ENCODE results near the gene GRB10. TPM values are rescaled to one million over a fixed set of nuclear protein-coding genes. Genes with fewer than 3 reads are reported as not detected.

Gene GRB10
- polyA plus RNA-seq, 1 donor from 2014 or later = 78.4 TPM

GRCh38 chr7:50667789-50668226, 114.9 kb downstream of the GRB10 start:
- TF ChIP-seq RAD21 (conservative IDR thresholded peaks at IDR 0.05) (no peak), TAF1 (IDR thresholded peaks at IDR 0.05; ENCODE audit: low read depth) (no peak), EZH2 (IDR thresholded peaks at IDR 0.05; ENCODE audit: borderline replicate concordance, insufficient read depth, low read length, poor library complexity, severe bottlenecking) (no peak), MXI1 (conservative IDR thresholded peaks at IDR 0.05; ENCODE audit: poor library complexity, severe bottlenecking) (no peak), SMC3 (conservative IDR thresholded peaks at IDR 0.05; ENCODE audit: poor library complexity) (no peak), POLR2AphosphoS5 (IDR thresholded peaks at IDR 0.05) (no peak), CTCF (IDR thresholded peaks at IDR 0.05; ENCODE audit: poor library complexity, severe bottlenecking) (no peak), EP300 (conservative IDR thresholded peaks at IDR 0.05; ENCODE audit: poor library complexity, severe bottlenecking) (no peak), REST (IDR thresholded peaks at IDR 0.05; ENCODE audit: borderline replicate concordance) (no peak)
- H3K9ac ChIP-seq (ENCODE audit: low read length) = no peak overlapping the region
- no peak overlapping the region for H3K4me2 ChIP-seq (ENCODE audit: low read length)
- no peak overlapping the region for H3K4me3 ChIP-seq (ENCODE audit: low read length)
- H3F3A ChIP-seq (ENCODE audit: insufficient read depth, low read length, poor library complexity, severe bottlenecking) = no peaks in the 10 kb centered on the region
- no peak overlapping the region for H2AFZ ChIP-seq (ENCODE audit: low read depth, low read length)
- H3K27ac ChIP-seq (ENCODE audit: low read length) = no peak overlapping the region
- no peaks in the 10 kb centered on the region for H3K9me3 ChIP-seq (ENCODE audit: low read length)
- no peaks in the 10 kb centered on the region for H3K36me3 ChIP-seq (ENCODE audit: insufficient read depth, low read length)
- H3K79me2 ChIP-seq (replicated peaks; ENCODE audit: insufficient read depth, low read length) = no peaks in the 10 kb centered on the region
- H4K20me1 ChIP-seq (ENCODE audit: insufficient read depth) = no peaks in the 10 kb centered on the region
- no peaks in the 10 kb centered on the region for H3K9me2 ChIP-seq (ENCODE audit: insufficient read depth, low read length)
- H3K27me3 ChIP-seq (ENCODE audit: insufficient read depth, low read depth, low read length) = no peaks in the 10 kb centered on the region

- H3K27ac ChIP-seq (ENCODE audit: low read length) = no peak overlapping the region
- H3K36me3 ChIP-seq (ENCODE audit: insufficient read depth, low read length) = no peaks in the 10 kb centered on the region
- no peaks in the 10 kb centered on the region for H3K9me3 ChIP-seq (ENCODE audit: low read length)
- H2AFZ ChIP-seq (ENCODE audit: low read depth, low read length) = no peak overlapping the region
- no peaks in the 10 kb centered on the region for H3K9me2 ChIP-seq (ENCODE audit: insufficient read depth, low read length)
- no peak overlapping the region for H3K4me3 ChIP-seq (ENCODE audit: low read length)
- H4K20me1 ChIP-seq (ENCODE audit: insufficient read depth) = no peaks in the 10 kb centered on the region
- H3K79me2 ChIP-seq (replicated peaks; ENCODE audit: insufficient read depth, low read length) = no peaks in the 10 kb centered on the region
- TF ChIP-seq REST (IDR thresholded peaks at IDR 0.05; ENCODE audit: borderline replicate concordance) = no peak
- TF ChIP-seq POLR2AphosphoS5 (IDR thresholded peaks at IDR 0.05) = no peak
- no peak for TF ChIP-seq SMC3 (conservative IDR thresholded peaks at IDR 0.05; ENCODE audit: poor library complexity)
- no peak for TF ChIP-seq RAD21 (conservative IDR thresholded peaks at IDR 0.05)
- no peak for TF ChIP-seq TAF1 (IDR thresholded peaks at IDR 0.05; ENCODE audit: low read depth)
- TF ChIP-seq MXI1 (conservative IDR thresholded peaks at IDR 0.05; ENCODE audit: poor library complexity, severe bottlenecking) = no peak
- no peak for TF ChIP-seq EZH2 (IDR thresholded peaks at IDR 0.05; ENCODE audit: borderline replicate concordance, insufficient read depth, low read length, poor library complexity, severe bottlenecking)
- TF ChIP-seq CTCF (IDR thresholded peaks at IDR 0.05; ENCODE audit: poor library complexity, severe bottlenecking) = no peak
- TF ChIP-seq EP300 (conservative IDR thresholded peaks at IDR 0.05; ENCODE audit: poor library complexity, severe bottlenecking) = no peak
- H3K9ac ChIP-seq (ENCODE audit: low read length) = no peak overlapping the region
- no peaks in the 10 kb centered on the region for H3K27me3 ChIP-seq (ENCODE audit: insufficient read depth, low read depth, low read length)
- H3F3A ChIP-seq (ENCODE audit: insufficient read depth, low read length, poor library complexity, severe bottlenecking) = no peaks in the 10 kb centered on the region
- H3K4me2 ChIP-seq (ENCODE audit: low read length) = no peak overlapping the region
These were observed 115.4 kb downstream of the GRB10 start for GRCh38 chr7:50667338-50667737.
